Esophagus squamous epithelium (tissue), 4 donors: ENCODE results near the gene ACTRT2.

Source experiments
- POLR2A ChIP-seq, 4 donors: fragments of 450-650 bp; IDR thresholded peaks; one replicate each; pipeline ENCODE4 v1.6.1; 2017; ENCODE audit warnings: antibody characterized with exemption in 4 of 4, mild to moderate bottlenecking in 4 of 4, moderate library complexity in 3 of 4
- TF ChIP-seq, protein P1 (sequence below), 6 experiments: fragments of 450-650 bp in 4 of 6; fragments of 200-600 bp in 2 of 6; sonication (generic) in 2 of 6; IDR thresholded peaks; one replicate each; pipeline ENCODE4 v1.5.1; 2016 to 2019; ENCODE audit warnings: antibody characterized with exemption in 6 of 6, mild to moderate bottlenecking in 4 of 6, moderate library complexity in 4 of 6

DNA sequence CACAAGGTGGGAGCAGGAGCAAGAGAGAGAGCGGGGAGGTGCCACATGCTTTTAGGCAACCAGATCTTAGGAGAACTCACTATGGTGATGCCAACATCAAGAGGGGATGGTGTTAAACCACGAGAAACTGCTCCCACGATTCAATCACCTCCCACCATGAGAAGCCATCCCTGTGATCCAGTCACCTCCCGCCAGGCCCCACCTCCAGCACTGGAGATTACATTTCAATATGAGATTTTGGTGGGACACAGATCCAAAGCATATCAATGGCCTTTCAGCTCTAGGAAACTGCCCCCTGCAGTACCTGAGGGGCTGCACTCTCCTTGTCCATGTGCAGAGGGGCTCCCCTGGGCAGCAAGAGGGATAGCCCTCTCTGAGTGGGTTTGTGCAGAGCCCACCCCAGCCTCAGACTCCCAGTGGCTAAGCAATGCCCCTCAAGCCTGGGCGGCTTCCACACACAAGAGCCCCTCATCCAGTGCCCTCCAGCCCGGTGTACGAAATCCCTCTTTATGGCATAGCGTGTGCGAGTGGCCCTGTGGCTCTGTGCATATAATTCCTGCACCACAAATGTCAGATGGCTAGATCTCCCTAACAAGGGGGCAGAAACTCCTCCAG is 32.2 kb downstream of the ACTRT2 start:
- TF ChIP-seq, protein P1, sequence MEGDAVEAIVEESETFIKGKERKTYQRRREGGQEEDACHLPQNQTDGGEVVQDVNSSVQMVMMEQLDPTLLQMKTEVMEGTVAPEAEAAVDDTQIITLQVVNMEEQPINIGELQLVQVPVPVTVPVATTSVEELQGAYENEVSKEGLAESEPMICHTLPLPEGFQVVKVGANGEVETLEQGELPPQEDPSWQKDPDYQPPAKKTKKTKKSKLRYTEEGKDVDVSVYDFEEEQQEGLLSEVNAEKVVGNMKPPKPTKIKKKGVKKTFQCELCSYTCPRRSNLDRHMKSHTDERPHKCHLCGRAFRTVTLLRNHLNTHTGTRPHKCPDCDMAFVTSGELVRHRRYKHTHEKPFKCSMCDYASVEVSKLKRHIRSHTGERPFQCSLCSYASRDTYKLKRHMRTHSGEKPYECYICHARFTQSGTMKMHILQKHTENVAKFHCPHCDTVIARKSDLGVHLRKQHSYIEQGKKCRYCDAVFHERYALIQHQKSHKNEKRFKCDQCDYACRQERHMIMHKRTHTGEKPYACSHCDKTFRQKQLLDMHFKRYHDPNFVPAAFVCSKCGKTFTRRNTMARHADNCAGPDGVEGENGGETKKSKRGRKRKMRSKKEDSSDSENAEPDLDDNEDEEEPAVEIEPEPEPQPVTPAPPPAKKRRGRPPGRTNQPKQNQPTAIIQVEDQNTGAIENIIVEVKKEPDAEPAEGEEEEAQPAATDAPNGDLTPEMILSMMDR (IDR thresholded peaks at IDR 0.05), result no peak
- no peak for TF ChIP-seq POLR2A (IDR thresholded peaks at IDR 0.05)
